Psoas muscle (tissue), 8 donors: ENCODE measurements around the gene YEATS4. TPM values are rescaled to one million over a fixed set of nuclear protein-coding genes. Genes with fewer than 3 reads are reported as not detected.

Source experiments
- ATAC-seq, 4 donors: fragments of 200-7000 bp; cut with Tn5 transposase; one replicate each; pipeline ENCODE4 v1.9.1; 2020; ENCODE audit warnings: moderate library complexity in 3 of 4, mild to moderate bottlenecking in 2 of 4
- DNase-seq, 2 donors: peaks; one replicate each; pipeline ENCODE4 v3.0.0-alpha.2; 2020
- H3K27ac ChIP-seq: fragments of 200-600 bp; one replicate; pipeline ENCODE4 v1.8.0; 2022
- H3K27me3 ChIP-seq, 3 donors: fragments of 200-600 bp in 1 of 3; one replicate each; pipeline versions ENCODE4 v1.6.1 to v1.8.0; 2013 to 2022; ENCODE audit warnings: low read length in 2 of 3, mild to moderate bottlenecking in 2 of 3, moderate library complexity in 1 of 3; ENCODE audit not compliant: insufficient read depth in 3 of 3
- H3K36me3 ChIP-seq, 2 donors: fragments of 200-600 bp in 1 of 2; one replicate each; pipeline versions ENCODE4 v1.6.1 to v1.8.0; 2013 to 2022; ENCODE audit warnings: low read depth in 1 of 2, mild to moderate bottlenecking in 1 of 2, moderate library complexity in 1 of 2; ENCODE audit not compliant: insufficient read depth in 1 of 2
- H3K4me1 ChIP-seq: fragments of 200-600 bp; one replicate; pipeline ENCODE4 v1.8.0; 2022
- H3K4me3 ChIP-seq: fragments of 200-600 bp; one replicate; pipeline ENCODE4 v1.8.0; 2022; ENCODE audit warnings: mild to moderate bottlenecking
- H3K9me3 ChIP-seq: fragments of 200-600 bp; one replicate; pipeline ENCODE4 v1.8.0; 2022
- CTCF ChIP-seq: fragments of 200-600 bp; IDR thresholded peaks from one replicate; pipeline ENCODE4 v1.8.0; 2022; ENCODE audit warnings: antibody characterized with exemption
- WGBS, 3 donors: extraction: QIAGEN DNeasy Blood & Tissue Kit; methylation state at CpG; one replicate each; pipeline versions ENCODE4 v1.1.6 to v1.1.7; 2013; 5-methylcytosine and 5-hydroxymethylcytosine counted together
- intact Hi-C, 2 donors: fragments of 100-400 bp; cut with DNase I; formaldehyde crosslinking; loops; one replicate each; pipeline versions ENCODE4 v1.11.0 to v1.14.2; 2022
- polyA plus RNA-seq, 3 donors: library from polyadenylated mRNA; stranded (reverse); fragments of 200-250 nt; gene quantifications; one replicate each; pipeline ENCODE4 v1.2.3, GENCODE V29; 2013
- total RNA-seq, 4 donors: library from RNA; stranded (reverse); fragmentation: NEBNext Ultra II Directional in 2 of 4; extraction: Animal tissue kit (Norgen Biotek cat#: 25700) in 2 of 4; gene quantifications; one replicate each; pipeline versions ENCODE4 v1.2.1 to v1.2.4, GENCODE V29; 2021 to 2023
- donor health status: healthy with polysubstance abuse.
- donor health status: DM: no; HTN: no; CAD: no; lungs with moderate emphysema.
- donor health status: Bipolar disorder and iron deficiency.
- donor health status: healthy.
- donor health status: DM: yes; HTN: yes; CAD: no.
- donor health status: DM: no; HTN: no; CAD: no.
- donor health status: DM: no; HTN: no; CAD: no.
- donor health status: DM: yes; HTN: yes; CAD: no.

The YEATS4 gene
- total and polyA plus RNA-seq, 7 donors, result 6.2 to 17.7 (median 12.4) TPM

GRCh38 chr12:69368171-69368570 is 8.6 kb downstream of the YEATS4 start:
- peaks cover 0 to 78% of the 10 kb centered on the region in 2 donors for H3K36me3 ChIP-seq
- H3K4me1 ChIP-seq, result no peaks in the 10 kb centered on the region
- no peak overlapping the region for H3K27ac ChIP-seq
- no peaks in the 10 kb centered on the region for H3K27me3 ChIP-seq
- 79 to 95% (median 94%) methylated on average over 1 of the region's 1 CpG for WGBS, 3 donors
- intact Hi-C loops, result no loop called here
- DNase-seq (no peak), ATAC-seq (no peak)
- TF ChIP-seq CTCF, result no peak
- no peak overlapping the region for H3K4me3 ChIP-seq
- no peaks in the 10 kb centered on the region for H3K9me3 ChIP-seq

- intact Hi-C loops, result loop anchor here in 1 of 2 donors (10.0 kb wide), 1 partner anchor 192 kb away; no protein-coding TSS in a partner anchor
- no peak for ATAC-seq
Observed at GRCh38 chr12:69383074-69383473, 23.5 kb downstream of the YEATS4 start.

GRCh38 chr12:69385038-69385437 is 25.5 kb downstream of the YEATS4 start:
- no peaks in the 10 kb centered on the region for H3K9me3 ChIP-seq
- no peak overlapping the region for H3K27ac ChIP-seq
- ATAC-seq (no peak), DNase-seq (no peak)
- H3K27me3 ChIP-seq, result no peaks in the 10 kb centered on the region
- intact Hi-C loops, result loop anchor here in 1 of 2 donors (10.0 kb wide), 1 partner anchor 190 kb away; no protein-coding TSS in a partner anchor
- H3K4me1 ChIP-seq, result no peaks in the 10 kb centered on the region
- 83 to 88% (median 86%) methylated on average over 3 of the region's 3 CpGs for WGBS, 3 donors
- no peak overlapping the region for H3K4me3 ChIP-seq
- H3K36me3 ChIP-seq, result no peaks in the 10 kb centered on the region
- no peak for TF ChIP-seq CTCF

More at GRCh38 chr12:69383074-69383473, 23.5 kb downstream of the YEATS4 start:
- no peak for DNase-seq
- no peak overlapping the region for H3K27ac ChIP-seq
- no peak for TF ChIP-seq CTCF
- no peaks in the 10 kb centered on the region for H3K27me3 ChIP-seq
- WGBS, 3 donors, result 94 to 97% (median 97%) methylated on average over 1 of the region's 1 CpG
- H3K9me3 ChIP-seq, result no peaks in the 10 kb centered on the region
- no peaks in the 10 kb centered on the region for H3K4me1 ChIP-seq
- no peak overlapping the region for H3K4me3 ChIP-seq
- H3K36me3 ChIP-seq, result no peaks in the 10 kb centered on the region

GRCh38 chr12:69386921-69387320 is 27.4 kb downstream of the YEATS4 start:
- WGBS, 3 donors, result 93 to 95% (median 93%) methylated on average over 2 of the region's 2 CpGs
- Histone ChIP-seq H3K4me1 (no peaks in the 10 kb centered on the region), H3K27me3 (no peaks in the 10 kb centered on the region), H3K9me3 (no peaks in the 10 kb centered on the region), H3K36me3 (peaks cover 0 to 5% of the 10 kb centered on the region in 2 donors), H3K4me3 (no peak overlapping the region), H3K27ac (no peak overlapping the region)
- no peak for TF ChIP-seq CTCF
- ATAC-seq, result no peak
- DNase-seq, result no peak
- intact Hi-C loops, result loop anchor here in 1 of 2 donors (10.0 kb wide), 1 partner anchor 188 kb away; no protein-coding TSS in a partner anchor

GRCh38 chr12:69388371-69388770 is 28.8 kb downstream of the YEATS4 start:
- H3K36me3 ChIP-seq, result peaks cover 0 to 5% of the 10 kb centered on the region in 2 donors
- ATAC-seq, result no peak
- H3K4me3 ChIP-seq, result no peak overlapping the region
- TF ChIP-seq CTCF, result peak; percentile 53
- H3K4me1 ChIP-seq, result no peaks in the 10 kb centered on the region
- DNase-seq, result no peak
- 75 to 88% (median 80%) methylated on average over 1 of the region's 1 CpG for WGBS, 3 donors
- intact Hi-C loops, result loop anchor here in 1 of 2 donors (10.0 kb wide), 1 partner anchor 186 kb away; no protein-coding TSS in a partner anchor
- H3K27ac ChIP-seq, result no peak overlapping the region
- no peaks in the 10 kb centered on the region for H3K9me3 ChIP-seq
- no peaks in the 10 kb centered on the region for H3K27me3 ChIP-seq
